NCI-H524 treated with DMSO at 0.1 percent for 48 hours (cell line): ENCODE measurements around the gene SPOP.
"Not testable (repeated sequence)": the region's sequence is repeated elsewhere in the genome, so short reads cannot be mapped to it uniquely, and the experiment has no call there.

Experiments
- DNase-seq: peaks from one replicate; lab custom pipeline; 2025; lab: John Stamatoyannopoulos, UW

Gene SPOP

DNA sequence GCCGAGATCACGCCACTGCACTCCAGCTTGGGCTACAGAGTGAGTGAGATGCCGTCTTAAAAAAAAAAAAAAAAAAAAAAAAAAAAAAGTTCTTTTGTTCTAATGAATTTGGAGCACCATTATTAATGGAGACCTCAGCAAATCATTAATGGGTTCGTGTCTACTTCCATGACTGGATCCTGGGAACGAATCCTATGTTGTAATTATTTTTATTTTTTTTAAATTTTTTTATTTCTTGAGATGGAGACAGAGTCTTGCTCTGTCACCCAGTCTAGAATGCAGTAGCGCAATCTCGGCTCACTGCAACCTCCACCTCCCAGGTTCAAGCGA is 30.7 kb downstream of the SPOP start:
- no peak for DNase-seq

DNA sequence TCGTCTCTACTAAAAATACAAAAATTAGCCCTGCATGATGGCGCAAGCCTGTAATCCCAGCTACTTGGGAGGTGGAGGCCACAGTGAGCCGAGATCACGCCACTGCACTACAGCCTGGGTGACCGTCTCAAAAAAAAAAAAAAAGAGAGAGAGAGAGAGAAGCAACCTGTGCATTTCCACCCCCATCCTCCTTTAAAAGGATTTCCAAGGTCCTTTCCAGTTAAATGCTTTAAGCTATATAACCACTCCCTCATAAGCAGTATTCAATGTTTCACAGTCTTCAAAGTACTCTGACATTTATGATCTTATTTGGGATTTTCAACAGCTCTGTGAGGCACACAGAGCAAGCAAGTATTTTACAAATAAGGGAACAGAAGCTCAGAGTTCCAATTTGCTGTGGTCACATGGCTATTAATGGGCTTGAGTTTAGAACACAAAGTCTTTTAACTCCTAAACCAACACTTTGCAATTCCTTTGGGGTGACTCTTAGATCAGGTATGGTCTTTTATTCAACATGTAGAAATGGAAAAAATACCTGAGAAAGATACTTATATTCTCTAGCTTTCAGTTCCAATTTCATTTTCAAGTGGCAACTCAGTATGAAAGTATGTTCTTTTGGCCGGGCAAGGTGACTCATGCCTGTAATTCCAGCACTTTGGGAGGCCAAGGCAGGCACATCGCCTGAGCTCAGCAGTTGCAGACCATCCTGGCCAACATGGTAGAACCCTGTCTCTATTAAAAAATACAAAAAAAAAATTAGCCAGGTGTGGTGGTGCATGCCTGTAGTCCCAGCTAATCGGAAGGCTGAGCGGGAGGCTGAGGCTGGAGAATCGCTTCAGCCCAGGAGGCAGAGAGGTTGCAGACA is 31.3 kb downstream of the SPOP start:
- no peak for DNase-seq

- DNase-seq = not testable (repeated sequence)
Measured at GRCh38 chr17:49646056-49646390, 31.9 kb downstream of the SPOP start.

DNA sequence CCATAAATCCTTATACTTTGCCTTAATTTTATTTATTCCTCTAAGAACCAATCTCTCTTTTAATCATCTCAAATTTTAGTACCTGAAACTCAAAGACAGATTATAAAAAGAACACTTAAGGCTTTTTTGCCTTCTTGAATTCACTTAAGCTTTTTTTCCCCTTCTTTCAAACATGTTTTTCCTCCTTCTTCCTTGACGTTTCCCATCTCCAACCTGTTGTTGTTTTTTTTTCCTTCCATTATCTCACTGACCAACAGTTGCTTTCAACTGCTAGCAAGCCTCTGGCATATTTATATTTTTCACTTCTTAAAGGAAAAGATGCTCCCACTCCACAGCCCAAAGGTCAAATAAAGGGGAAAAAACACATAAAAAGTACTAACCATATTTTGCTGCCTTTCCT is 32.2 kb downstream of the SPOP start:
- DNase-seq = no peak

GRCh38 chr17:49640556-49640955 is 37.3 kb downstream of the SPOP start:
- no peak for DNase-seq

DNA sequence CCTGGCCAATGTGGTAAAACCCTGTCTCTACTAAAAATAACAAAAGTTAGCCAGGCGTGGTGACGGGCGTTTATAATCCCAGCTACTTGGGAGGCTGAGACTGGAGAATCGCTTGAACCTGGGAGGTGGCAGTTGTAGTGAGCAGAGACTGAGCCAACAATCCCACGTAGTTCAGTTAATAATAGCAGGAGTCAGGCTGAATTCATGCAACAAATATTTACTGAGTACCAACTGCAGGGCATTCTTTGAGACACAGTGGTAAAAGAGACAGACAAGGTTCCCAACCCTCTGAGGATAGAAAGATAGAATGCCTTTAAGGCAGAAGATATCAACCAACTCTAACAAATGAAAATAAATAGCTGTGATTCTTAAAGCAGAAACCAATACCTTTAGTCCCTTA is 39.1 kb downstream of the SPOP start:
- DNase-seq = no peak

GRCh38 chr17:49637739-49638138 is 40.2 kb downstream of the SPOP start:
- no peak for DNase-seq

- no peak for DNase-seq
Measured at GRCh38 chr17:49637050-49637449, 40.8 kb downstream of the SPOP start.

DNA sequence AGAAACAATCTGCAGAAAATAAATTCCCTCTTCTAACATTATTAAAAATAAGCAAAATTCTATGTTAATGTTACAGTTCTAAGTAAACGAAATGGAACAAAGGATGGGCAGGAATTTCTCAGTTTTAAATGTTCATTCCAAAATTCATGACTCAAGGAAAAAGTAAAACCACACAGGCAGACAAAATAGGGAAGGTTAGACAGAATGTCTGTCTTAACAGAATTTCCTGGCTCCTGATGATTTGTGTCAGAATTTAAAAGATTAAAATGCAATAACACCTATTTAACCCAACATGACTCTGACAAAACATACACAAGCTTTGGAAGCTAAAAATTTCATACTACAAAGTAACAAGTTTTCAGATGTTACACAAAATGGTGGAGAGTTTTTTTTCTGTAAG is 42.8 kb downstream of the SPOP start:
- no peak for DNase-seq

DNA sequence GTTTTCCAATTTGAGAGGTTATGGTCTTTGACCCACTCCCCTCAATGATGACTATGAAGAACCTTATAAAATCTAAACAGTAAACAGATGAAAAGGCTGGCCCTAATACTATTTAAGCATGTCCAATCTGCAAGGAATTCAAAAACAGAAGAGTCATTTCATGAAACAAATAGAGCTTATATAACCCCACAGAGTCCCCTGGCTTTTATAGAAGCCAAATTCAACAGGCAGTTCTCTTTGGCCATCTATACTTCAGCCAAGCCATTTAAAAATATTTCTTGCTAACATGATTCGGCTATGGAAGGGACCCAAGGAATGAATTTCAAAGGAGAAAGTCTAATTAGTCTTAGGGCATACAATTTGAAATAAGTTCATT is 43.4 kb downstream of the SPOP start:
- DNase-seq = no peak

DNA sequence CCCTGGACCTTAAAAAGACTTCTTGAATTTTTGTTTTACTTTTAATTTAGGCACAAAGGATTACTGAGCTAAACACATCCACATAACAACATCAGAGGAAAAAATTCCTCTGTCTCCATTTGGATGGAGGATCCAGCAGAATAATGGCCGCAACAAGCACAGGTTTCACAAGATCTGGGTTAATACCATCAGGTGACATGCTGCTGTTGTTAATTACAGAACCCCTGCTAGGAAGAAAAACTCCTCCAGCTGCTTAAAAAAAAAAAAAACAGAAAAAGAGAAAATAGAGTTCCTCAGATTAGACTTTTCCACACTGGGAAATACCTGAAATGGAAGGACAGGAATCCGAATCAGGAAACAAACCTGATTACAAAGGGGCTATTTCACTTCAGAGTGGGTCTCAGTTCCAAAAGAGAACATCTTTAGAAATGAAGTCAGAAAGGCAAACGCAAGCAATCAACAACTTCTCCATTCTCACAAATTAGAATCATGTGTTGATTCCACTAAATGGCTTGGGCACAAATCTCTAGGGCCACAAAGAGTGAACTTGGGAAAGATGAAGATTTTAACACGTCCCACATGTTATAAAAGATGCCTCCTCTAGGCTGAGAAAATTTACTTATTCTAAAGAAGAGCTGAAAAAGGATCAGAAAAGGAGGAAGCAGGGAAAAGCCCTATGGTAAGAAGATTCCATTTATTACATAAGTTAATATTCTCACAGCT is 44.0 kb downstream of the SPOP start:
- no peak for DNase-seq

DNA sequence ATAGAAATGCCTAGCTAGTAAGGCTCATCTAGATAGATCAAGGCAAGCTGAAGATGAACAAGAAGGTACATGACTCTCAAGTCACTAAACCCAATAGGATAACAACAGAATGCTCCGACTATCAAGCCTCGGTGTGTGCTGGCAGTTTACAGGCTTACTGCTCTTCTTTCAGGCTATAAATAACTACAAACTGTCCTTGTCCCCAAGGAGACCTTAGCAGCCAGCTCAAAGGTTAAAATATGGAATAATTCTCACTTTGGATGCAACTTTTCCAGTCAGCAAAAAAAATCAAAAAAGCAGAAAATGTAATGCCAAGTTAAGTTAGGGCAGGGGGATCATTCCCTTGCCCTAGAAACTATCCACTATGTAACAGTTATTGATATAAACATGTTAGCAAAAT is 44.6 kb downstream of the SPOP start:
- DNase-seq = no peak

DNA sequence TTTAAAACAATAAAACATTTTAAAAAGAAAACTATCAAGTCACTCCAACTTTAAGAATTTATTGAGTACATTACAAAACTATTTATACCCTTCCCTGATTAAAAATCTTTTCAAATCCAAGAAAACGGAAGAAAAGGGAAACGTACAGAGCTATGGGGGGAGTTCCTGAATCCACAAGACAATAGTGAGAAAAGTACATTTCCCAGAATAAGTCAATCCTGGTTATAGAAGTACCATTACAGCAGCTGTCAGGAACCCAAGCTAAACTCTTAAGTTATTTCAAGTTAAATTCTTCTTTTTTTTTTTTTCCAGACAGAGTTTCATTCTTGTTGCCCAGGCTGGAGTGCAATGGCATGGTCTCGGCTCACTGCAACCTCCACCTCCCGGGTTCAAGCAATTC is 45.7 kb downstream of the SPOP start:
- DNase-seq = no peak

DNA sequence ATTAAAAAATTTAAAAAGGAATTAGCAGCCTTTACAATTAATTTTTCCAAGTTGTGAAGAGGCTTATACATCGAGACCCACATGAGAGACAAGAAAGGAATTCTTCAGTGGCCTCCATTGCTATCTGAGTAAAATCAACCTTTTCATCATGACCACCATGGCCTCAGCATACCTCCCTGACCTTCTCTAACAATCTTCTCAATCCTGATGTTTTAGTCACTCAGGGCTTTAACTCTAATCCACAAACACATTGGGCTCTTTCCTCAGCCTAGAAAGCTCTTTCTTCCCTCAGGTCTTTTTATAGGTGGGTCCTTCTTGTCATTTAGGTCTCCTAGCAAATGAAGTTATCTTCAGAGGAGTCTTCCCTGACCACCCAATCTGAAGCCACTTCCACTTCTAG is 46.4 kb downstream of the SPOP start:
- no peak for DNase-seq

- DNase-seq = no peak
Measured at GRCh38 chr17:49630113-49630900, 47.6 kb downstream of the SPOP start.

DNA sequence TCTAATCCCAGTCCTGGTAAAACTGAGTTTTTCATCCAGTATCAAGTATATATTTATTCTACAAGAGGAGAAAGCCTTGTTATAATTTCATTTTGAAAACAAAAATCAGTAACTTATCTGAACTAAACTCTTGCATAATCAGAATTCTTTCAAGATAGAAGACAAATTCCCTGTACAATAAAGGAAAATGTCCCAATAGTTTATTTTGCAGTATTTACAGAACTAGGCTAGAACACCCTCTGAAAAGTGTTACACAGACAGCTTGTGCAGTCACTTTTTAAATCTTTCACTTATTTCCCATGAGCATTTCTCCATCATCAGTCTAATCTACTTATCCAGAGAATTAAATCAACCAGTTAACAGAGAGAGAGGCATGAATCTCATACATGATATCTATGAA is 48.5 kb downstream of the SPOP start:
- no peak for DNase-seq

DNA sequence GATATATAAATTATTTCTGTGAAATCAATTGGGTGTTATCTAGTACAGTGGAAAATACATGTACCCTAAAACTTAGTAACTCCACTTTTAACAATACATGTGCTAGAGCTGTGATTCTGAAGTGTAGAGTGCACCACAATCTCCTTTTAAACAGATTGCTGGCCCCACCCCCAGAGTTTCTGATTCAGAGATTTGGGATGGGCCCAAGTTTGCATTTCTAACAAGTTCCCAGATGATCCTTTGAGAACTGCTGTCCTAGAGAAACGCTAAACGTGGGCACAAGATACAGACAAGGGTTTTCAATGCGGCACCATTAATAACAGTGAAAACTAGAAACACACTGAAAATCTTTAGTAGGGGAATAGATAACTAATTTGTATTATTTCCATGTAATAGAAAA is 53.0 kb downstream of the SPOP start:
- DNase-seq = no peak

GRCh38 chr17:49621946-49622529 is 55.9 kb downstream of the SPOP start:
- DNase-seq = no peak

DNA sequence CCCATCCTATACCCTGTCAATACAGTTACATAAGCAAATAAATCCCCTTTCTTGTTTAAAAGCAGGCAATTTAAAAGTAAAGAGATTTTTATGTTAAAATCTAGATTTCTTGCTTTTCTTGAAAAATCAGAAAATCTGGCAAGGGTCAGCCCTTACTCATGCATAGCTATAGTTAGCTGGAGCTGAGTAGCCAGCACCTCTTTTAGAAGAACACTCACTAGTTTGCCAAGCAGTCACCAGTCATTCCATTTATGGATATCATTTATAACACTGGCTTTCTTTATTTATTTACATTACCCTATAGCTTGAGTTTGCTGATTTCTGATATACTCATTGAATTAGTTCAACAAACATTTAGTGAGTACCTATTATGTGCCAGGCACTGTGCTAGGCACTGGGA is 56.5 kb downstream of the SPOP start:
- no peak for DNase-seq

DNA sequence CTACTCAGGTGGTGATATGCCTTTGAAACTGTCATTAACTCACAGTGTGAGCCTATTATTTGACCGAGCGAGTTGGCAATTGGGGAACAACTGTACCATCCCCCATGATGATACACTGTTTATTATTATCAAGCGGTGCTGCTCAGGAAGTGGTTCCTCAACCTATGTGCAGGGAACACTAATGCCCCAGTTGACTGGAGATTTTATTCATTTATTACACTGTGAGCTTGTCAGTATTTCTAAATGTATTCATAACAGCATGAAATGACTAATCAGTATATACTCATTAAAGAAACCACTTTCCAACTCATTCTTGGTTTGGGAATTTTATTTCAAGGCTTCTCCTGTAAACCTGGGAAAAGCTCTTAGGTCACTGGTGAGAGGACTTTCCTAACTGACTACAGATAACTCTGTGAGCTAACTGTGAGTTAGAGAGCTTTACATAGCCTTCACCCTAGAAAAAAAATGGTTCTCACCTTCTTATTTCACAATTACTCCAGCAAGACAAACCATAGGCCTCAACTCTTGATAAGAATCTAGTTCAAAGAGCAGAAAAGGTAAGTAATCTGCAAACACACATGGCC is 59.8 kb downstream of the SPOP start:
- no peak for DNase-seq

- DNase-seq = no peak
Measured at GRCh38 chr17:49616601-49617131, 61.2 kb downstream of the SPOP start.

DNA sequence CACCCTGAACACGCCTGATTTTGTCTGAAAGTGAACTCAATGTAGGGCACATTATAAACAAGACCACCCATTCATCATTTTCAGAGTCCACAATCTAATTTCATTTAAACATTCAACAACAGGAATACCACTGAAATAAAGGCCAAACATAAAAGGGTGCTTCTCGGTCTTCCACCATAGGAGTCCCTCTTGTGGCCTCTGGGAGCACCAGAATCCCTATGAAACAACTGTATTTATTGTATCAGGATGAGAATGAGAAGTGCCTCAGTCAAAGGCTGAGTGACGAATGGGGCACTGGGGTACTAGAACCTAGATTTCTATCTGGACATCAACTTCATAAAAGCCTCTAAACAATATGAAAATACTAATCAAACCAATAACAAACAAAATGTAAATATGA is 61.8 kb downstream of the SPOP start:
- DNase-seq = no peak
